IMR-90 (cell line): Measurements from ENCODE around the gene ZNF467. TPM values are rescaled to one million over a fixed set of nuclear protein-coding genes. Genes with fewer than 3 reads are reported as not detected.

Experiments used
- ATAC-seq: fragments of 200-7000 bp; cut with Tn5 transposase; 2 replicates; pipeline ENCODE4 v1.9.1; 2020; ENCODE audit warnings: low read depth, mild to moderate bottlenecking, moderate library complexity
- BruUV-seq: library from RNA; stranded (reverse); fragments of 400-500 nt; replicated peaks from 2 replicates; lab custom pipeline; 2021; lab: Mats Ljungman, UMichigan
- CTCF ChIA-PET: fragments of 300-600 bp; formaldehyde crosslinking; extraction: SDS; loops from one replicate; lab custom pipeline; 2021; ENCODE audit warnings: antibody characterized with exemption; lab: Yijun Ruan, JAX
- POLR2A ChIA-PET: fragments of 300-600 bp; sonication (Branson Sonifier 250); formaldehyde crosslinking; loops from one replicate; lab custom pipeline; 2022; ENCODE audit warnings: antibody characterized with exemption; ENCODE audit not compliant: unreplicated experiment; lab: Charles Lee
- DNase-seq: peaks from one replicate; pipeline ENCODE4 v3.0.0; 2013
- H2AFZ ChIP-seq: replicated peaks from 2 replicates; pipeline ENCODE3; 2013; ENCODE audit warnings: low read length, mild to moderate bottlenecking; ENCODE audit not compliant: poor library complexity
- H2AK5ac ChIP-seq: 2 replicates; pipeline ENCODE4 v1.6.1; 2013; ENCODE audit warnings: low read depth, low read length, inconsistent platforms
- H2AK9ac ChIP-seq: replicated peaks from 2 replicates; pipeline ENCODE3; 2013; ENCODE audit warnings: mild to moderate bottlenecking, low read depth, low read length, moderate library complexity; ENCODE audit not compliant: poor library complexity
- H2BK120ac ChIP-seq: 2 replicates; pipeline ENCODE4 v1.6.1; 2013; ENCODE audit warnings: low read depth, low read length, inconsistent platforms
- H2BK15ac ChIP-seq: 3 replicates; pipeline ENCODE4 v1.6.1; 2013; ENCODE audit warnings: low read depth, low read length, inconsistent platforms
- H2BK20ac ChIP-seq: 2 replicates; pipeline ENCODE4 v1.6.1; 2013; ENCODE audit warnings: low read depth, mild to moderate bottlenecking, inconsistent platforms, low read length, moderate library complexity
- H2BK5ac ChIP-seq: 2 replicates; pipeline ENCODE4 v1.6.1; 2013; ENCODE audit warnings: mild to moderate bottlenecking, low read depth, low read length, inconsistent platforms; ENCODE audit not compliant: poor library complexity, severe bottlenecking
- H3K14ac ChIP-seq: replicated peaks from 2 replicates; pipeline ENCODE4 v1.6.1; 2013; ENCODE audit warnings: low read depth, low read length, inconsistent platforms
- H3K18ac ChIP-seq: 2 replicates; pipeline ENCODE4 v1.6.1; 2013; ENCODE audit warnings: low read depth, low read length, control low read depth
- H3K23ac ChIP-seq: 2 replicates; pipeline ENCODE4 v1.6.1; 2013; ENCODE audit warnings: low read depth, low read length, inconsistent platforms
- H3K27ac ChIP-seq: 2 replicates; pipeline ENCODE4 v1.5.1; 2013; ENCODE audit warnings: mild to moderate bottlenecking, control low read depth, low read length; ENCODE audit not compliant: insufficient read depth
- H3K27me3 ChIP-seq: 2 replicates; pipeline ENCODE4 v1.6.1; 2013; ENCODE audit warnings: low read length; ENCODE audit not compliant: control insufficient read depth, insufficient read depth
- H3K36me3 ChIP-seq: 2 replicates; pipeline ENCODE4 v1.6.1; 2013; ENCODE audit warnings: low read length, mixed read lengths; ENCODE audit not compliant: control insufficient read depth, insufficient read depth
- H3K4ac ChIP-seq: 2 replicates; pipeline ENCODE4 v1.6.1; 2013; ENCODE audit warnings: low read depth, low read length, inconsistent platforms
- H3K4me1 ChIP-seq: 2 replicates; pipeline ENCODE4 v1.6.1; 2013; ENCODE audit warnings: low read length, mixed read lengths; ENCODE audit not compliant: control insufficient read depth, insufficient read depth
- H3K4me2 ChIP-seq: 2 replicates; pipeline ENCODE4 v1.6.1; 2013; ENCODE audit warnings: low read depth, mild to moderate bottlenecking, control low read depth, low read length, moderate library complexity
- H3K4me3 ChIP-seq: 2 replicates; pipeline ENCODE4 v1.5.1; 2013; ENCODE audit warnings: low read depth, mild to moderate bottlenecking, control low read depth, low read length, moderate library complexity; ENCODE audit not compliant: insufficient read depth
- H3K56ac ChIP-seq: 2 replicates; pipeline ENCODE4 v1.6.1; 2013; ENCODE audit warnings: low read length, inconsistent platforms; ENCODE audit not compliant: insufficient read depth; ENCODE audit errors: extremely low read depth
- H3K79me1 ChIP-seq, 2 experiments: 2 replicates each; pipeline ENCODE4 v1.6.1; 2013; ENCODE audit warnings: low read length in 2 of 2, inconsistent platforms in 1 of 2, low read depth in 1 of 2
- H3K9ac ChIP-seq: 2 replicates; pipeline ENCODE4 v1.6.1; 2013; ENCODE audit warnings: low read depth, low read length, control low read depth
- H3K9me1 ChIP-seq: 2 replicates; pipeline ENCODE4 v1.6.1; 2013; ENCODE audit warnings: low read length, inconsistent platforms; ENCODE audit not compliant: insufficient read depth
- H3K9me3 ChIP-seq: 2 replicates; pipeline ENCODE4 v1.6.1; 2013; ENCODE audit warnings: low read length; ENCODE audit not compliant: control insufficient read depth, insufficient read depth
- H4K20me1 ChIP-seq: 2 replicates; pipeline ENCODE4 v1.6.1; 2013; ENCODE audit warnings: low read length, inconsistent platforms; ENCODE audit not compliant: insufficient read depth
- H4K5ac ChIP-seq: 2 replicates; pipeline ENCODE4 v1.6.1; 2013; ENCODE audit warnings: mild to moderate bottlenecking, low read depth, low read length, control low read depth
- H4K8ac ChIP-seq, 2 experiments: 2 replicates each; pipeline ENCODE4 v1.6.1; 2013; ENCODE audit warnings: low read depth in 2 of 2, low read length in 2 of 2, control low read depth in 1 of 2, inconsistent platforms in 1 of 2
- H4K91ac ChIP-seq: 2 replicates; pipeline ENCODE4 v1.6.1; 2013; ENCODE audit warnings: low read depth, low read length, inconsistent platforms; ENCODE audit not compliant: insufficient read depth
- NFE2L2 ChIP-seq: fragments of 150-350 bp; IDR thresholded peaks from 2 replicates; pipeline ENCODE4 v1.6.1; 2016; ENCODE audit warnings: low read depth, mild to moderate bottlenecking, low read length
- RAD21 ChIP-seq: IDR thresholded peaks from 2 replicates; pipeline ENCODE4 v1.6.1; 2012; ENCODE audit warnings: low read length, improper control_type of control experiment
- WGBS, 2 experiments: methylation state at CpG; one replicate each; pipeline versions ENCODE4 v1.1.5 to v1.1.7; 2013; ENCODE audit warnings: missing lambda C conversion rate in 2 of 2; ENCODE audit not compliant: insufficient read length in 1 of 2; ENCODE audit errors: extremely low coverage in 2 of 2; 5-methylcytosine and 5-hydroxymethylcytosine counted together
- dilution Hi-C: fragments of 300-500 bp; cut with HindIII; formaldehyde crosslinking; loops from one replicate; pipeline ENCODE4 v1.14.3; 2018; ENCODE audit warnings: low sequenced_read_pairs; ENCODE audit not compliant: unreplicated experiment
- in situ Hi-C: fragments of 300-500 bp; cut with MboI; formaldehyde crosslinking; loops from 3 replicates; pipeline ENCODE4 v1.14.3; 2019; ENCODE audit warnings: low sequenced_read_pairs, inconsistent platforms, mixed read lengths
- intact Hi-C: fragments of 100-400 bp; cut with micrococcal nuclease; formaldehyde crosslinking; loops from 2 replicates; pipeline ENCODE4 v1.10.0; 2022
- polyA plus RNA-seq, 3 experiments: library from polyadenylated mRNA; depleted of rRNA; stranded (reverse); fragments of >200 nt; gene quantifications; 2 replicates each; pipeline ENCODE4 v1.2.3, GENCODE V29; 2012; ENCODE audit warnings: low replicate concordance in 1 of 3
- total RNA-seq: library from RNA; depleted of rRNA; stranded (reverse); fragments of >200 nt; gene quantifications from 2 replicates; pipeline ENCODE4 v1.2.3, GENCODE V29; 2012

The ZNF467 gene
- total and polyA plus RNA-seq, 2 of the 4 experiments (the other 2 are of a cell fraction): 0.67 TPM; not detected in 1

DNA sequence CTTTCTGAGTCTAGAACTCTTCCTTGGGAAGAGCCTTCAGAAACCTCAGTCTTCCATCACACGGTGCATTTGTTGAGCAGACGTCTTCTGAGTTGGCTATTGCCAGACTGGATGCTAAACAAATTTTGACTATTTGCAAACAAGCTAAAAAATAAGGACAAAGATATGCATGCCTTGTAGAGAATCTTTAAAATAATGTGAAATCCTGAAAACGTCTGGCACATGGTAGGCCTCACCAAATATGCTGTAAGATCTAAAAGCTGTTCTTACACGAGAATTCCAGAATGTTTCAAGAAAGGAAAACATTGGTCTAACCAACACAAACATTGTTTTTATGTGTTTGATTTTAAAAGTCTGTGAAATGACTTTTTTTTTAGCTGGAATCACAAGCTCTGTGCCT, 11.3 kb downstream of the ZNF467 start:
- dilution Hi-C loops: no loop called here
- ChIA-PET CTCF (no interaction called here), POLR2A (interaction anchor here (0.6 kb wide), 1 partner anchor 41 kb away, joined by 3 read pairs; no protein-coding TSS in a partner anchor)
- H3K9ac ChIP-seq: no peak overlapping the region
- H3K9me1 ChIP-seq: no peaks in the 10 kb centered on the region
- no peaks in the 10 kb centered on the region; the same call in 1 of the 2 replicates for H3K9me3 ChIP-seq
- no peak overlapping the region for H2AFZ ChIP-seq
- H3K4me2 ChIP-seq: no peak overlapping the region
- no peak overlapping the region for H4K5ac ChIP-seq
- in situ Hi-C loops: no loop called here
- H2BK5ac ChIP-seq: no peak overlapping the region
- H3K18ac ChIP-seq: no peak overlapping the region
- H4K20me1 ChIP-seq: no peaks in the 10 kb centered on the region
- peaks cover 23% of the 10 kb centered on the region for H3K27me3 ChIP-seq
- no TSS peak for BruUV-seq
- H2BK20ac ChIP-seq: no peak overlapping the region
- no peak overlapping the region for H3K27ac ChIP-seq
- no peak overlapping the region for H3K4ac ChIP-seq
- no peak overlapping the region for H3K4me3 ChIP-seq
- H2AK9ac ChIP-seq: no peak overlapping the region
- no peak overlapping the region for H4K91ac ChIP-seq
- ATAC-seq: no peak
- no peaks in the 10 kb centered on the region for H3K36me3 ChIP-seq
- no peak overlapping the region for H2AK5ac ChIP-seq
- H2BK120ac ChIP-seq: no peak overlapping the region
- intact Hi-C loops: no loop called here
- H3K23ac ChIP-seq: no peak overlapping the region
- H4K8ac ChIP-seq: no peak overlapping the region
- no peaks in the 10 kb centered on the region for H3K4me1 ChIP-seq
- DNase-seq: no peak
- H3K79me1 ChIP-seq: no peaks in the 10 kb centered on the region
- no peak for TF ChIP-seq RAD21
- no peak for TF ChIP-seq NFE2L2
- no CpG with 5 or more reads among the region's 4 CpGs for WGBS, 2 experiments
- no peak overlapping the region for H3K56ac ChIP-seq
- no peak overlapping the region for H3K14ac ChIP-seq
- H2BK15ac ChIP-seq: no peak overlapping the region
